Measurements from ENCODE around the gene TENT5C.

- TF ChIP-seq EP300 (IDR thresholded peaks at IDR 0.05; ENCODE audit: borderline replicate concordance in 1 of 2, low read depth in 1 of 2, low read length in 1 of 2), result no peak; a peak in 1 of 4 replicates
- TF ChIP-seq CTCF (IDR thresholded peaks at IDR 0.05), result no peak
- TF ChIP-seq TAF1 (IDR thresholded peaks at IDR 0.05; ENCODE audit: borderline replicate concordance, low read depth, low read length), result no peak
- peak; percentile 77; the same call in 1 of the 2 replicates for TF ChIP-seq MAX (IDR thresholded peaks at IDR 0.05; ENCODE audit: low read depth)
- no peak for TF ChIP-seq YY1 (IDR thresholded peaks at IDR 0.05; ENCODE audit: low read depth)
- peak; percentile 62; the same call in 1 of the 2 replicates for TF ChIP-seq JUND (IDR thresholded peaks at IDR 0.05)
- no peak; the same call in 1 of the 2 replicates for TF ChIP-seq RAD21 (IDR thresholded peaks at IDR 0.05; ENCODE audit: low read length)
- TF ChIP-seq RCOR1 (IDR thresholded peaks at IDR 0.05; ENCODE audit: low read length), result no peak
Measured at GRCh38 chr1:117657031-117657430, 51.2 kb downstream of the TENT5C start.
